SK-N-MC (cell line): Measurements from ENCODE around the gene CHD9.

Experiments
- EZH2 ChIP-seq: fragments of 200-600 bp; sonication (generic); IDR thresholded peaks from one replicate; pipeline ENCODE4 v1.6.1; 2017; ENCODE audit warnings: antibody characterized with exemption
- FOXP2 ChIP-seq: optimal IDR thresholded peaks from 2 replicates; pipeline ENCODE3; 2011; ENCODE audit warnings: mild to moderate bottlenecking, moderate library complexity; ENCODE audit not compliant: insufficient read depth; ENCODE audit errors: extremely low read length, control extremely low read depth
- POLR2AphosphoS5 ChIP-seq: IDR thresholded peaks from 2 replicates; pipeline ENCODE4 v1.6.1; 2012; ENCODE audit warnings: mild to moderate bottlenecking, low read depth, low read length, borderline replicate concordance

DNA sequence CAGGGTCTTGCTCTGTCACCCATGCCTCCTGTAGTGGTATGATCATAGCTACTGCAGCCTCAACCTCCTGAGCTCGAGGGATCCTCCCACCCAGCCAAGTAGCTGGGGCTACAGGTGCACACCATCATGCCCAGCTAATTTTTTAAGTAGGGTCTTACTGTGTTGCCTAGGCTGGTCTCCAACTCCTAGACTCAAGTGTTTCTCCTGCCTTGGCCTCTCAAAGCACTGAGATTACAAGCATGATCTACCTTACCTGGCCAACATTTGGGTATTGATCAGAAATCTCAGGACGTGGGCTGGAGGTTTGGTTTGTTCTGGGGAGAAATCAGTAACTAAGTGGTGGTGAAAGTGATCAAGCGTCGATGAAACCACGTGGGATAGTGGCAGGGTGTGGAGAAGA lies 4.1 kb downstream of the CHD9 start:
- TF ChIP-seq EZH2 (no peak), POLR2AphosphoS5 (no peak), FOXP2 (no peak)
